Choroid plexus epithelial cell (primary cell): Measurements from ENCODE around the gene PLD4.
"Not testable (repeated sequence)": the region's sequence is repeated elsewhere in the genome, so short reads cannot be mapped to it uniquely, and the experiment has no call there.

Experiments
- DNase-seq: peaks from one replicate; pipeline ENCODE4 v3.0.0-alpha.2; 2010; ENCODE audit warnings: low read depth
- H3K4me3 ChIP-seq: 2 replicates; pipeline ENCODE4 v1.5.1; 2011; ENCODE audit warnings: low read depth, mild to moderate bottlenecking, control low read depth, low read length, moderate library complexity
- TF ChIP-seq, protein P1 (sequence below): conservative IDR thresholded peaks from 2 replicates; pipeline ENCODE4 v1.5.1; 2011; ENCODE audit warnings: low read depth, mild to moderate bottlenecking, control low read depth, inconsistent platforms, low read length, moderate library complexity

The PLD4 gene

GRCh38 chr14:104908303-104908702 is 16.4 kb upstream of the PLD4 start:
- no peak overlapping the region for H3K4me3 ChIP-seq
- DNase-seq: peak; percentile 41
- TF ChIP-seq, protein P1, sequence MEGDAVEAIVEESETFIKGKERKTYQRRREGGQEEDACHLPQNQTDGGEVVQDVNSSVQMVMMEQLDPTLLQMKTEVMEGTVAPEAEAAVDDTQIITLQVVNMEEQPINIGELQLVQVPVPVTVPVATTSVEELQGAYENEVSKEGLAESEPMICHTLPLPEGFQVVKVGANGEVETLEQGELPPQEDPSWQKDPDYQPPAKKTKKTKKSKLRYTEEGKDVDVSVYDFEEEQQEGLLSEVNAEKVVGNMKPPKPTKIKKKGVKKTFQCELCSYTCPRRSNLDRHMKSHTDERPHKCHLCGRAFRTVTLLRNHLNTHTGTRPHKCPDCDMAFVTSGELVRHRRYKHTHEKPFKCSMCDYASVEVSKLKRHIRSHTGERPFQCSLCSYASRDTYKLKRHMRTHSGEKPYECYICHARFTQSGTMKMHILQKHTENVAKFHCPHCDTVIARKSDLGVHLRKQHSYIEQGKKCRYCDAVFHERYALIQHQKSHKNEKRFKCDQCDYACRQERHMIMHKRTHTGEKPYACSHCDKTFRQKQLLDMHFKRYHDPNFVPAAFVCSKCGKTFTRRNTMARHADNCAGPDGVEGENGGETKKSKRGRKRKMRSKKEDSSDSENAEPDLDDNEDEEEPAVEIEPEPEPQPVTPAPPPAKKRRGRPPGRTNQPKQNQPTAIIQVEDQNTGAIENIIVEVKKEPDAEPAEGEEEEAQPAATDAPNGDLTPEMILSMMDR: no peak

DNA sequence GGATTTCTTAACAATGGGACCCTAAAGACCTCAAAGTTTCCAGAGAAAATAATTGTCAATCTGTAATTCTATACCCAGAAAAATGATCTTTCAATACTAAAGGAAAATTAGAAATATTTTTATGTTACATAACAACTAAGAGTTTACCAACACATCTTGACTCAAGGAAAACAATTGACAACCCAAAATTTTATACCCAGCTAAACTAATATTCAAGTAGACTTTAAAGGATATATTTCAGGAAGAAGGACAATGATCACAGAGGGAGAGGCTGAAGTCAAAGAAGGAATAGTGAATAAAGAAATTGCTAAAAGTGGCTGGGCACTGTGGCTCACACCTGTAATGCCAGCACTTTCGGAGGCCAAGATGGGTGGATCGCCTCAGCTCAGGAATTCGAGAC is 12.6 kb upstream of the PLD4 start:
- TF ChIP-seq, protein P1: no peak
- no peak for DNase-seq
- no peak overlapping the region for H3K4me3 ChIP-seq

- no peak for DNase-seq
- TF ChIP-seq, protein P1: no peak
- H3K4me3 ChIP-seq: no peak overlapping the region
These were observed 11.2 kb upstream of the PLD4 start for GRCh38 chr14:104913435-104913834.

DNA sequence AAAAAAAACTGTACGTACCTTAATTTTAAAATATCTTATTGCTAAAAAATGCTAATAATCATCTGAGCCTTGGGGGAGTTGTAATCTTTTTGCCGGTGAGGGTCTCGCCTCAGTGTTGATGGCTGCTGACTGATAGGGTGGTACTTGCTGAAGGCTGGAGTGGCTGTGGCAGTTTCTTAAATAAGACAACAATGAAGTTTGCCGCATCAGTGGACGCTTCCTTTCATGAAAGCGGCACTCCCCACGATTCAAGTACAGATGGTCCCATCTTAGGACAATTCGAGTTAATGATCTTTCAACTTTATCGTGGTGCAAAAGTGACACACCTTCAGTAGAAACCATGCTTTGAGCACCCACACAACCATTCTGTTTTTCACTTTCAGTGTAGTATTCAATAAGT is 7.6 kb upstream of the PLD4 start:
- no peak overlapping the region for H3K4me3 ChIP-seq
- DNase-seq: no peak
- TF ChIP-seq, protein P1: no peak

DNA sequence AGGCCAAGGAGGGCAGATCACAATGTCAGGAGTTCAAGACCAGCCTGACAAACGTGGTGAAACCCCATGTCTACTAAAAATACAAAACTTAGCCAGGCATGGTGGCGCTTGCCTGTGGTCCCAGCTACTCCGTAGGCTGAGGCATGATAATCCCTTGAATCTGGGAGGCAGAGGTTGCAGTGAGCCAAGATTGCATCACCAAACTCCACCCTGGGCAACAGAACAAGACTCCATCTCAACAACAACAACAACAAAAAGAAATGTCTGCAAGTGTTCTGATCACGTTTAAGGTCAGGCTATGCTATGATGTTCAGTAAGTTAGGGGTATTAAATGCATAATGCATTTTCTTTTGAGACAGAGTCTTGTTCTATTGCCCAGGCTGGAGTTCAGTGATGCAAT is 6.7 kb upstream of the PLD4 start:
- H3K4me3 ChIP-seq: no peak overlapping the region
- TF ChIP-seq, protein P1: no peak
- DNase-seq: no peak

- DNase-seq, H3K4me3 ChIP-seq: not testable (repeated sequence)
These were observed 5.3 kb upstream of the PLD4 start for GRCh38 chr14:104919152-104919992.

DNA sequence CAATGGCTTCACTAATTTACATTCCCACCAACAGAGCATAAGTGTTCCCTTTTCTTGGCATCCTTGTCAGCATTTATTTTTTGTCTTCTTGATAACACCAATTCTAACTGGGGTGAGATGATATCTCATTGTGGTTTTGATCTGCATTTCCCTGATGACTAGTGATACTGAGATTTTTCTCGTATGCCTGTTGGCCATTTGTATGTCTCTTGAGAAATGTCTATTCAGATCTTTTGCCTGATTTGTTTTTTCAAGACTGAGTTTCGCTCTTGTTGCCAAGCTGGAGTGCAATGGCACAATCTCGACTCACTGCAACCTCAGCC is 4.7 kb upstream of the PLD4 start:
- TF ChIP-seq, protein P1: no peak
- H3K4me3 ChIP-seq: no peak overlapping the region
- DNase-seq: no peak
